Lower leg skin (tissue), 3 donors: ENCODE data around the gene AGO3.

Experiments
- POLR2A ChIP-seq, 2 donors: fragments of 450-650 bp; IDR thresholded peaks; one replicate each; pipeline ENCODE4 v1.6.1; 2016 to 2017; ENCODE audit warnings: antibody characterized with exemption in 2 of 2, mild to moderate bottlenecking in 1 of 2, moderate library complexity in 1 of 2
- TF ChIP-seq, protein P1 (sequence below), 3 donors: fragments of 450-650 bp; IDR thresholded peaks; one replicate each; pipeline ENCODE4 v1.5.1; 2016; ENCODE audit warnings: antibody characterized with exemption in 3 of 3, mild to moderate bottlenecking in 3 of 3, moderate library complexity in 2 of 3

DNA sequence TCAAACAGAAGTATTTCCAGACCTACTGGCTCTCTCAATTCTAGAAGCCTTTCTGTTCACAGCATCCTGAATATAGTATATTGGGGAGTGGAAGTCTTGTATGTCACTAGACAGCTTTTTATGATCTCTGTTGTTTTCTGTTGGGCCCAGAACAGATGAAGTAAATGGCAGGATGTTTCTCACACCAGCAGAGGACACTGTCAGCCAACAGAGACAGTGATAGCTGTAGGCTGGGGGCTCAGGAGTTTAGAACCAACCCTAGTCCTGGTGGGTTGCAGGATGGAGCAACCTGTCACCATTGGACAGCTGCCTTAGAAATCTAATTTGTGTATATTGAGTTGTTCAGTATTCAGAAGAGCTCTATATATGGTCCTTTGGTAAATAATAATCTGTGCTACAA lies 31.0 kb upstream of the AGO3 start:
- TF ChIP-seq, protein P1, sequence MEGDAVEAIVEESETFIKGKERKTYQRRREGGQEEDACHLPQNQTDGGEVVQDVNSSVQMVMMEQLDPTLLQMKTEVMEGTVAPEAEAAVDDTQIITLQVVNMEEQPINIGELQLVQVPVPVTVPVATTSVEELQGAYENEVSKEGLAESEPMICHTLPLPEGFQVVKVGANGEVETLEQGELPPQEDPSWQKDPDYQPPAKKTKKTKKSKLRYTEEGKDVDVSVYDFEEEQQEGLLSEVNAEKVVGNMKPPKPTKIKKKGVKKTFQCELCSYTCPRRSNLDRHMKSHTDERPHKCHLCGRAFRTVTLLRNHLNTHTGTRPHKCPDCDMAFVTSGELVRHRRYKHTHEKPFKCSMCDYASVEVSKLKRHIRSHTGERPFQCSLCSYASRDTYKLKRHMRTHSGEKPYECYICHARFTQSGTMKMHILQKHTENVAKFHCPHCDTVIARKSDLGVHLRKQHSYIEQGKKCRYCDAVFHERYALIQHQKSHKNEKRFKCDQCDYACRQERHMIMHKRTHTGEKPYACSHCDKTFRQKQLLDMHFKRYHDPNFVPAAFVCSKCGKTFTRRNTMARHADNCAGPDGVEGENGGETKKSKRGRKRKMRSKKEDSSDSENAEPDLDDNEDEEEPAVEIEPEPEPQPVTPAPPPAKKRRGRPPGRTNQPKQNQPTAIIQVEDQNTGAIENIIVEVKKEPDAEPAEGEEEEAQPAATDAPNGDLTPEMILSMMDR (IDR thresholded peaks at IDR 0.05): no peak
- no peak for TF ChIP-seq POLR2A (IDR thresholded peaks at IDR 0.05)
